GM21526 (cell line): ENCODE results near the gene CEMIP.
A peak's percentile ranks its signal among the peaks of the same experiment; 100 is the strongest.

Experiments used
- ATAC-seq: cut with Tn5 transposase; IDR thresholded peaks from one replicate; pipeline ENCODE4 v1.9.1; 2021; ENCODE audit warnings: moderate library complexity; ENCODE audit not compliant: unreplicated experiment, low FRiP score

The CEMIP gene

GRCh38 chr15:80966431-80967197, 187.4 kb downstream of the CEMIP start:
- no peak for ATAC-seq

GRCh38 chr15:80967451-80967850, 188.3 kb downstream of the CEMIP start:
- ATAC-seq: no peak

- no peak for ATAC-seq
Measured at GRCh38 chr15:80967991-80968510, 188.9 kb downstream of the CEMIP start.

GRCh38 chr15:80969316-80969715, 190.1 kb downstream of the CEMIP start:
- no peak for ATAC-seq

GRCh38 chr15:80970018-80970657, 191.0 kb downstream of the CEMIP start:
- ATAC-seq: no peak

- ATAC-seq: no peak
Measured at GRCh38 chr15:80970658-80971057, 191.5 kb downstream of the CEMIP start.

GRCh38 chr15:80971143-80971542, 192.0 kb downstream of the CEMIP start:
- no peak for ATAC-seq

- ATAC-seq: no peak
Measured at GRCh38 chr15:80972276-80972675, 193.1 kb downstream of the CEMIP start.

GRCh38 chr15:80974914-80975313, 195.7 kb downstream of the CEMIP start:
- ATAC-seq: no peak

GRCh38 chr15:80976851-80977250, 197.7 kb downstream of the CEMIP start:
- no peak for ATAC-seq

GRCh38 chr15:80977627-80978036, 198.5 kb downstream of the CEMIP start:
- ATAC-seq: no peak

- ATAC-seq: no peak
Measured at GRCh38 chr15:80978685-80979329, 199.6 kb downstream of the CEMIP start.

- no peak for ATAC-seq
Measured at GRCh38 chr15:80979538-80980200, 200.5 kb downstream of the CEMIP start.

GRCh38 chr15:80982205-80982604, 203.0 kb downstream of the CEMIP start:
- ATAC-seq: no peak

- no peak for ATAC-seq
Measured at GRCh38 chr15:80982839-80983238, 203.7 kb downstream of the CEMIP start.

GRCh38 chr15:80984856-80985255, 205.7 kb downstream of the CEMIP start:
- no peak for ATAC-seq

GRCh38 chr15:80985981-80986380, 206.8 kb downstream of the CEMIP start:
- no peak for ATAC-seq

GRCh38 chr15:80986487-80986886, 207.3 kb downstream of the CEMIP start:
- no peak for ATAC-seq

- ATAC-seq: no peak
Measured at GRCh38 chr15:80988148-80988796, 209.1 kb downstream of the CEMIP start.

- ATAC-seq: peak; percentile 19
Measured at GRCh38 chr15:80989081-80989517, 209.9 kb downstream of the CEMIP start.
